DMS53 (cell line): ENCODE results near the gene SPEM1.

Source experiments
- DNase-seq: peaks from one replicate; lab custom pipeline; 2025; lab: John Stamatoyannopoulos, UW

Gene SPEM1

DNA sequence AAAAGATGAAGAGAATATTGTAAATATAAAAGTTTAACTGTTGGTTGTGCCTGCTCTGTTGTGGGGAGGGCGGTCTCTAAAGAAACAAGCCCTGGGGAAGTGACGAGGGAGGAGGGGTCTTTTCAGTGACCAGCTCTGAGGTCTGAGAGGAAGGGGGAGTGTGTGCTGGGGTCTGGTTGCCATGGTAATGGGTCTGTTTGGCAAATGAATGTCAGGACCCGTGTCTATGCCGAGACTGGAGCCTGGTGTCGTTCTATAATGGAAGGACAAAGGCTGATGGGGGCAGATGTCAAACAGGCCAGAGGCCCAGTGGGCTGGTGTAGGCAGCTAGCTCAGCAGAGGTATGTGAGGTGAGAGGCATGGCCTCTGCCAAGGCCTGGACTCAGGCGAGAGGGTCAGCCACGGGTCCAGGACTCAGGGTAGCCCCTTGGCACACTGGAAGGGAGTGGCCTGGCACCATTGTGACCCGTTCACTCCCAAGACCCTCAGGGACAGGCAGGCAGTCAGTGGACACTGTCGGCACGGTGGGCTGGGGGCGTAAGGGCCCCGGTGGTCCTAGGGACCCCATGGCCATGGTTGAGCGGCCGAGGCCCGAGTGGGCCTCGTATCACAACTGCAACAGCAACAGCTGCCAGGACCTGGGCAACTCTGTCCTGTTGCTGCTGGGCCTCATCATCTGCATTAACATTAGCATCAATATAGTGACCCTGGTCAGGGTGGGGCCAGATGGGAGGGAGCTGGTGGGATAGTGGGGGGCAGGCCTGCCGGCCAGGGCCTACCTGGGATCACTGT is at the start of gene SPEM1:
Gene SPEM1 (plus strand): TSS at position 506 of the 792 bp plus-strand sequence. CDS start 61 bp downstream, at position 567.
- DNase-seq: no peak

GRCh38 chr17:7370853-7371252 is 49.3 kb upstream of the SPEM1 start:
- no peak for DNase-seq

GRCh38 chr17:7374353-7374752 is 45.8 kb upstream of the SPEM1 start:
- DNase-seq: no peak

GRCh38 chr17:7379134-7379533 is 41.0 kb upstream of the SPEM1 start:
- DNase-seq: no peak

DNA sequence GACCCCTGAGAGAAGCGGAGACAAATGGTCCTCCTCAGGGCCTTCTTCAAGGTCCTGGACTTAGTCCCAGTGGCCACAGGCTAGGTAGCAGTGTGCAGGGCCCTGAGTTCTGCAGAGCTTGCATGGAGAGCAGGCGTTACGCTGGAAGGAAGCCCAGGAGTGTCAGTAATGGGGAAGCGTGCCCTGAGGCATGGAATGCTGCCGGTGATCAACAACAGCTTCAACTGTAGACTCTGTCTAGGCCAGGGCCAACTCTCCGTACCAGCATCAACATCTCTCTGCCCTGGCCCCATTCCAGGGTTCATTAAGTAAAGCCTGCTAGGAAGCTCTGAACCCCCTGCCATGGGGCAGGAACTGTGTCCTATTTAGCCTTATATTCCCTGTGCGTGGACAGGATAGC is 39.8 kb upstream of the SPEM1 start:
- peak; percentile 54 for DNase-seq

DNA sequence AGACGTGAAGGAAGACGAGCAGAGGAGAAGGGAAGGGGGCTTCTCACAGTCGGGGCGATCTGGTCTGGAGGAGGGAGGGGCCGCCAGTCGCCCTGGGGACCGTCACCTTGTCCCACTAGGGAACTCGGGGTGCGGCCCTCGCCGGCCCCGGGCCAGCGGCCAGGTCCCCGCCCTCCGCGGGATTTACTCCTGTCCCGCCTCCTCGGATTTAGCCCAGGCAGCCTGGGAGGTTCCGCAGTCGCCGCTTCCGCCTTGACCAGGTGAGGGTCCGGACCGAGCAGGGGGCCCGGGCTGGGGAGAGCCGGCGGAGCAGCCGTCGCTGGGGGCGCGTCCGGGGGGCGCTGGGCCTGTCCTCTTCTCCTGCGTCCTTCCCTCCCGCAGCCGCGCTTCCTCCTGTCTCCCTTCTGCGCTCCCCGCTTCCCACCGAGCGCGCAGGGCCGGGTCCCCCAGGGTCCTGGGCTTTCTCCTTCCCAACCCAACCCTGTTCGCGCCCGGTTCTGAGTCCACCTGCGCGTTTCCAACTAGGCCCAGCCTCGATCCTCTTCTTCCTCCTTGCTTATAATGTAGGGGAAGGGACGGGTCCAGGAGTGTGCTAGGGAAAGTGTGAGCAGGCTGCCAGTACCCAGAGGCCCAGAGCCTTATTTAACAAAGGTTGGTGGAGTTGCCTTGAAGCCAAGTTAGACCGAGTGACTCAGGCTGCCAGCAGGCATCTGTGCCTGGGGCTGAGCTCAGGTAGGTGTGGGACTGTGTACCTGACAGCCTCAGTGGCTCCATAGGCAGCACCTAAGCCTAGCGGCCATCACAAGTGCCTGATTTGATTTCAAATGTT is 39.1 kb upstream of the SPEM1 start, which contains the start of gene TNK1:
Gene TNK1 (plus strand): TSS at position 235 of the 829 bp plus-strand sequence. CDS start 1,838 bp downstream, outside the sequence.
- peak; percentile 73 for DNase-seq

- no peak for DNase-seq
Measured at GRCh38 chr17:7382901-7383300, 37.2 kb upstream of the SPEM1 start.

DNA sequence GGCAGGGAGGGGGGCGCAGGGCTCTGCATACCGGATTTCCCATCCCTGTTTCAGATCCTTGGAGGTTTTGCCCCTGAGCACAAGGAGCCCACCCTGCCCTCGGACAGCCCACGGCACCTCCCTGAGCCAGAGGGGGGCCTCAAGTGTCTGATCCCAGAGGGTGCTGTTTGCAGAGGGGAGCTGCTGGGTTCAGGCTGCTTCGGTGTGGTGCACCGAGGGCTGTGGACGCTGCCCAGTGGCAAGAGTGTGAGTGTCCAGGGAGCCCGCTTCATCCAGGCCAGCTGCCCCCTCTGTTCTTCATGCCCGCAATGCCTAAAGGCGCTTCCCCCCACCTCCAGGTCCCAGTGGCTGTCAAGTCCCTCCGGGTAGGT is 36.8 kb upstream of the SPEM1 start:
- no peak for DNase-seq

DNA sequence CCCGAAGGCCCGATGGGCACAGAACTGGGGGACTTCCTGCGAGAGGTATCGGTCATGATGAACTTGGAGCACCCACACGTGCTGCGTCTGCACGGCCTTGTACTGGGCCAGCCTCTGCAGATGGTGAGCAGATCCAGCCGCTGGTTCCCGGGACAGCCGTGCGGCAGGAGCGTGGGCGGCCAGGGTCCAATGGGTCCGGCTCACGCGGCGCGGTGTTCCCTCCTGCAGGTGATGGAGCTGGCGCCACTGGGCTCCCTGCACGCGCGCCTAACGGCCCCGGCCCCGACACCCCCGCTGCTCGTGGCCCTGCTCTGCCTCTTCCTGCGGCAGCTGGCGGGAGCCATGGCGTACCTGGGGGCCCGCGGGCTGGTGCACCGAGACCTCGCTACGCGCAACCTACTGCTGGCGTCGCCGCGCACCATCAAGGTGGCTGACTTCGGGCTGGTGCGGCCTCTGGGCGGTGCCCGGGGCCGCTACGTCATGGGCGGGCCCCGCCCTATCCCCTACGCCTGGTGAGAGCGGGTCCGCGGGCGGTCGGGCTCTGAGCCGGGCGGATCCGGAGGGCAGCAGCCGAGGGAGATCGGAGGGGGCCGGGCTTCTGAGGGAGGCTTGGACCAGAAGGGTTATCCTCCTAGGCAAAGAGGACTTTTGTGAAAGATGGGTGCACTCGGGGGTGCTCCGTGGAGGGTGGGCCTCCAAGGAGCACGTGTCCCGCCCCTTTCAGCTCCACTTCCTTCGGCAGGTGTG is 36.2 kb upstream of the SPEM1 start:
- no peak for DNase-seq

DNA sequence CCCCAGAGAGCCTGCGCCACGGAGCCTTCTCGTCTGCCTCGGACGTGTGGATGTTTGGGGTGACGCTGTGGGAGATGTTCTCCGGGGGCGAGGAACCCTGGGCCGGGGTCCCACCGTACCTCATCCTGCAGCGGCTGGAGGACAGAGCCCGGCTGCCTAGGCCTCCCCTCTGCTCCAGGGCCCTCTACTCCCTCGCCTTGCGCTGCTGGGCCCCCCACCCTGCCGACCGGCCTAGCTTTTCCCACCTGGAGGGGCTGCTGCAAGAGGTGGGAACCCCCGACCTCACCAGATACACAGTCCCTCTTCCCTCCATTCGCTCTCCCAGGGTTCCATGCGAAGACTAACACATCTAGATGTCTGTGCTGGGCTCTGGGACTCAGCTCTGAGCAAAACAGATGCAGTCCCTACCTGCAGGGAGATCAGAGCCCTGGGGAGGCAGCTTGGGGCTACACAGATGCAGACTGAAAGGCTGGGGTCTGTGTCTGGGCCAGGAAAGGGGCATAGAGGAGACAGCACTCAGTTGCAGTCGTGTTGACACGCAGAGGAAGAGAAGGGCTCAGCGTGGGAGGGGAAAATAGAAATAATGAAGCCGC is 35.5 kb upstream of the SPEM1 start:
- no peak for DNase-seq

GRCh38 chr17:7388856-7389255 is 31.3 kb upstream of the SPEM1 start:
- DNase-seq: no peak

DNA sequence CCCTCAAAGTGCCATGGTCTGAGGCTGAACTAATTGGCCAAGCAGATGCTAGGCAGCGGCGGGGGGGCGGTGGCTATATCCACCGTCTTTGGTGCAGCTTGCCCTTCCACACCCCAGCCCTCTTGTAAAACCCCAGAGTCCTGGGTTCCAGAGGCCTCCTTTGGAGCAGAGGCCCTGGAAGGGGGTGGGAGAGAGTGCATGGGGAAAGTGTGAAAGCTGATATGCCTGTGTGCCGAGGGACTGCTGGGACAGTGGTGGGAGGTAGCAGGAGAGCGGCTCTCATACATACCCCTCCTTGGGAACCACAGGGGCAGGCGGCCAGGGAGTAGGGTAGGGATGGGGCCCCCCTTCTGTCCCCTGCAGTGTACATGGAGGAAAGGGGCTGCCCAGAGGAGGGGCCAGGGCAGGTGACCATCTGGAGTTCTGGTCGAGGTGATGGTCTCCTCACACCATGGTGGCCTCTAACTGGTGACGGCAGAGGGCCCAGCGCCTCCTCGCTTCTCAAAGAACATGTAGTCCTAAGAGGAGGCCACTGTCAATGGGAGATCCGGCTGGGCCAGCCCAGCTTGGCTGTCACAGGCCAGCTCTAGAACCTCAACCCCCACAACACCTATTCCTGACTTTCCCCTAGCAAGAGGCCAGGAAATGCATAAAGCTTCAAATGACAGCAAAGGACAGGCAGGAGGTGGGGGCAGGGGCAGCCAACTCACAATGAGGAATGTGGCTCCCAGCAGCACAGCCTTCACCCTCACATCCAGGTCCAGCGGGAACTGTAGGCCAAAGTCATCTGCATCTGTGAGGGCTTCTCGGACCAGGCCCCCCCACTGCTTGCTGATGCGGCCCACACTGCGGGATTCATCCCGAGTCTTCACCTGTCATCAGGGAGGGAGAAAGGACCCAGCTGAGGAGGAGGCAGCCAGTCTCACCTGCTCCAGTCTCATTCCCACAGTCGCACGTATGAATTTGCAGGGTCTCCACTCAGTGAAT is 29.9 kb upstream of the SPEM1 start:
- DNase-seq: no peak

DNA sequence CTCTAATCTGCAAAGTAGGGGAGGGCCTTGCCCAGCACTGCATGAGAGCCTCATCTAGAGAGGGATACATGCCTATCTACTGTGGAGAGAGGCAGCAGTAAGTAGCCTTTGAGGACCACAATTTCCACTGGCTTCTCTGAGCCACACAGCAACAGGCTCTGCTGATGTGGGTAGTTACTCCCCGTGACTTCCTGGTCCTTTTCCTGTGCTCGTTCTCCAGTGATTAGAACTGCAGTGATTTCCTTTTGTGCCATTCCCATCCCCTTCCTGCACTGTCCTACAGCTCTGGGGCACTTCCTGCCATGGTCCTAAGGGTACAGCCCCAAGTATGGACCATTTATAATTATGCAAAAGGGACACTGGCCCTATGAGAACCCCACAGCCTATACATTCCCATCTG is 28.8 kb upstream of the SPEM1 start:
- DNase-seq: no peak

DNA sequence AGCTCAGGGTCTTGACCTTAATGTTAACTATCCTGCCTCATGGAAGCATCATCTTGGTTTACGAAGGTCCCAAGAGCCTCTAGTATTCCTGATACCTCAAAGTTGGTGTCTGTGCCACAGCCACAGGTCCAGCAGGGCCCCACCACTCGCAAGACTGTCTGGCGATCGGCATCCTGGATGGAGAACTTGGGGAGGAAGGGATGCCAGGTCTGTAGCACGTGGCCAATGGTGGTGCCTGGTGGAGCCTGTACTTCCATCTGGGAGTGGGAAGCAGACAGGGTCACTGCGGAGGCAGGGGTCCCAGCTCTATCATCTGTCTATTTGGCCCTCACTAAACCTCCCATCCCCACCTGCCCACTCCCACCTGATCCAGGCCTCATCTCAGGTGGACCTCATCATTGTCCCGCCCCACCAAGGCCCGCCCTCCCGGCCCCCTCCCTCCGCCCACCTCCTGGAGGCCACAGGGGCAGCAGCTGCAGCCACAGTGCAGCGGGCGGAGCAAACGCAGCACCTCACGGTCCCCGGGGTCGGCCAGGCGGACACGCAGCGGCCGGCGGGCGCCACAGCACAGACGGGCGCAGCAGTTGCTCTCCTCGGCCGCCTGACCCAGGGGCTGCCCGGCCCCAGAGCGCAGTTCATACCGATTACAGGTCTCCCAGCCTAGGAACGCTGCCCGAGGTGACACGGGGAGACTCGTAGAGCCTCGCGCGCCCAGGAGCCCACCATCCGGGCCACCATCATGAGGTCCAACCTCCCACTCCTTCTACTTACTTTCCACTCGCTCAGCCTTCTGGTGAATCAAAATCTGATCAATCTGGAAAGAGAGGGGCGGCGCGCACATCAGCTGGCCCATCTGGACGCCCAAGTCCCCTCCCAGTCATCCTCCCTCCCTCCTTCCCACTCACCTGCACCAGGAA is 27.2 kb upstream of the SPEM1 start:
- no peak for DNase-seq

GRCh38 chr17:7393613-7394451 is 26.3 kb upstream of the SPEM1 start:
- DNase-seq: peak; percentile 81

DNA sequence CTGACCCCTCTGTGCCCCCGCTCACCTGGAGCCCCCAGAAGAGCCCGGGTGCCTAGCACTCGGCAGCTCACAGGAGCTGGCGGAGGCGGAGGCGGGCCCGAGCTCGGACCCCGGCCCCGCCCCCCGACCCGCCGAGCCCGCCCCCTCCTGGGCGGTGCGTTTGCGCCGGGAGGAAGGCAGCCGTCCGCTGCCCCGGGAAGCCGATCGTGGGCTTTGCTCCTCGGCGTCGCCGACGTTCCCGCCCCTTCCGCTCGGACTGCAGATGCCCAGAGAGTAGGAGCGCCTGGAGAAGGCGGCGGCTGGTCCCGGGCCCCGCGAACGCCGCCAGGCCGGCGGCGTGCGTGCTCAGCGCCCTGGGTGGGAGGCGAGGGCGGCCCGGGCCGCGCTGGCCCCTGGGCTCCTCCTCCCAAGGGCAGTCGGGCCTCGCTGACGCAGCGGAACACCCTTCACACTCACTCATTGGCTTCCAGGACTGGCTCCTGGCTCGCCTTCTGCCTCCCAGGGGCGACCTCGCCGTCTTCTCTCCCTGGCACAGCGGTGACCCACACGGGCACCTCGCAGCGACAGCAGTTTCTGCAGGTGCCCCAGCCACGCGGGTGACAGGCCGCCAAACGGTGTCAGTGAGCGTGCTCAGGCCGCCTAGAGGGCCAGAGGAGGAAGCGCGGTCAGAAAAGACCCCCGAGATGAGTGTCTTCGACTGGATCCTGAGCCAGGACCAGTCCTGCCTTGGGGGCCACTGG is 25.5 kb upstream of the SPEM1 start, which contains the start of gene PLSCR3:
Gene PLSCR3 (minus strand): TSS at position 74 of the 740 bp plus-strand sequence. CDS start 415 bp downstream, outside the sequence.
- peak; percentile 96 for DNase-seq

DNA sequence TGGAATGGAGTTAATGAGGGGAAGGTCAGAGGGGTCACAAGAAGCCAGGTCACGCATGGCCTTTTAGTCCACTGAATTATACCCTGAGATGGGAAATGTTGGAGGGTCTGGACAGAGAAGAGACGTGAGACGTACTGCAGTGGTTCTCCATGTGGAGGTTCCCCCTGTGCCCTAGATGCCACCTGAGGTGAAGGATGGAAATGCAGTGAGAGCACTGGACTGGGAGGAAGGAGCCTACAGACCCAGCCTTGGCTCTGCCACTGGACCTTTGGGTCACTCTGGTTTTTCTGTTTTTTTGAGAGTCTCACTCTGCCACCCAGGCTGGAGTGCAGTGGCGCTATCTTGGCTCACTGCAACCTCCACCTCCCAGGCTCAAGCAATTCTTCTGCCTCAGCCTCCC is 24.0 kb upstream of the SPEM1 start:
- no peak for DNase-seq

DNA sequence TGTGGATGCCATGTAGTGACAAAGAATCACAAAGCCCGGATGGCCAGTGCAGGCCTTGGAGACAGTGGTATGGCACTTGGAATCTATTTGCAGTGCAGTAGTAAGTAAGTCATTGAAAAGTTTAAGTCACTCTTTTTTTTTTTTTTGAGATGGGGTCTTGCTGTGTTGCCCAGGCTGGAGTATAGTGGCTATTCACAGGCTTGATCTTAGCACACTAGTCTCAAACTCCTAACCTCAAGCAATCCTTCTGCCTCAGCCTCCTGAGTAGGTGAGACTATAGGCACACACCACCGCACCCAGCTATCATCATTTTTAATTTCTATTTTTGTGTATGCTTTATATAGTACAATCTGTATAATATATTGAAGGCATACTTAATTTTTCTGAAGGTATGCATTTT is 21.5 kb upstream of the SPEM1 start:
- DNase-seq: no peak
